HL-60 (cell line): Measurements from ENCODE around the gene CCDC6.
"Not testable (repeated sequence)": the region's sequence is repeated elsewhere in the genome, so short reads cannot be mapped to it uniquely, and the experiment has no call there.

Source experiments
- DNase-seq, 2 experiments: peaks; one replicate each; pipeline ENCODE4 v3.0.0-alpha.2; 2010 to 2020; ENCODE audit warnings: low read depth in 1 of 2, low spot score in 1 of 2
- H3K27ac ChIP-seq: fragments of 250-450 bp; sonication (Bioruptor Pico); replicated peaks from 2 replicates; pipeline ENCODE4 v1.5.1; 2020; ENCODE audit warnings: mild to moderate bottlenecking, moderate library complexity
- H3K27me3 ChIP-seq: fragments of 250-450 bp; sonication (Bioruptor Pico); 2 replicates; pipeline ENCODE4 v1.5.1; 2021; ENCODE audit warnings: mild to moderate bottlenecking, moderate library complexity; ENCODE audit not compliant: insufficient read depth, poor library complexity, severe bottlenecking
- H3K4me3 ChIP-seq: replicated peaks from 2 replicates; pipeline ENCODE4 v1.5.1; 2011; ENCODE audit warnings: mild to moderate bottlenecking, control low read depth, low read length; ENCODE audit not compliant: insufficient read depth
- CTCF ChIP-seq: IDR thresholded peaks from one replicate; pipeline ENCODE4 v1.5.1; 2011; ENCODE audit warnings: low read length, control low read depth, inconsistent platforms; ENCODE audit not compliant: insufficient read depth
- GABPA ChIP-seq: IDR thresholded peaks from 2 replicates; pipeline ENCODE4 v1.6.1; 2012; ENCODE audit warnings: low read depth
- POLR2AphosphoS5 ChIP-seq: IDR thresholded peaks from 2 replicates; pipeline ENCODE4 v1.6.1; 2012; ENCODE audit warnings: low read depth
- REST ChIP-seq: IDR thresholded peaks from 2 replicates; pipeline ENCODE4 v1.6.1; 2012; ENCODE audit warnings: low read depth; ENCODE audit not compliant: insufficient replicate concordance
- SPI1 ChIP-seq: IDR thresholded peaks from 2 replicates; pipeline ENCODE4 v1.6.1; 2012; ENCODE audit warnings: low read depth, mild to moderate bottlenecking, borderline replicate concordance

The CCDC6 gene

GRCh38 chr10:59791601-59792000 is 114.8 kb downstream of the CCDC6 start:
- TF ChIP-seq GABPA (no peak), CTCF (no peak), REST (no peak), POLR2AphosphoS5 (no peak), SPI1 (no peak)
- no peaks in the 10 kb centered on the region for H3K27me3 ChIP-seq

GRCh38 chr10:59790080-59790479 is 116.3 kb downstream of the CCDC6 start:
- not testable (repeated sequence) for H3K4me3 ChIP-seq, H3K27ac ChIP-seq, DNase-seq, H3K27me3 ChIP-seq

More at GRCh38 chr10:59791601-59792000, 114.8 kb downstream of the CCDC6 start:
- DNase-seq, result no peak
- H3K4me3 ChIP-seq, result no peak overlapping the region
- no peak overlapping the region for H3K27ac ChIP-seq

GRCh38 chr10:59788914-59789313 is 117.4 kb downstream of the CCDC6 start:
- H3K27me3 ChIP-seq, H3K27ac ChIP-seq, DNase-seq, H3K4me3 ChIP-seq: not testable (repeated sequence)

- H3K4me3 ChIP-seq, H3K27ac ChIP-seq, DNase-seq, H3K27me3 ChIP-seq: not testable (repeated sequence)
These were observed 119.3 kb downstream of the CCDC6 start for GRCh38 chr10:59787032-59787431.

- H3K4me3 ChIP-seq, DNase-seq, H3K27ac ChIP-seq, H3K27me3 ChIP-seq: not testable (repeated sequence)
These were observed 120.9 kb downstream of the CCDC6 start for GRCh38 chr10:59785476-59785875.

GRCh38 chr10:59781511-59781910 is 124.8 kb downstream of the CCDC6 start:
- H3K27me3 ChIP-seq, result no peaks in the 10 kb centered on the region
- TF ChIP-seq SPI1, result no peak
- no peak for TF ChIP-seq CTCF
- TF ChIP-seq POLR2AphosphoS5, result no peak
- no peak for TF ChIP-seq REST
- TF ChIP-seq GABPA, result no peak
- H3K4me3 ChIP-seq, result no peak overlapping the region
- no peak for DNase-seq
- H3K27ac ChIP-seq, result no peak overlapping the region
